HS-27A (cell line): ENCODE results near the gene UBE2V1.

Experiments
- DNase-seq: peaks from one replicate; pipeline ENCODE4 v3.0.0-alpha.2; 2012; ENCODE audit warnings: low read depth, missing footprints

Gene UBE2V1

GRCh38 chr20:50062006-50062838, 50.7 kb downstream of the UBE2V1 start:
- DNase-seq: no peak

GRCh38 chr20:50061151-50062005, 51.6 kb downstream of the UBE2V1 start:
- no peak for DNase-seq

- DNase-seq: no peak
These were observed 54.1 kb downstream of the UBE2V1 start for GRCh38 chr20:50058662-50059402.

- no peak for DNase-seq
These were observed 55.3 kb downstream of the UBE2V1 start for GRCh38 chr20:50057714-50058053.

GRCh38 chr20:50056951-50057713, 55.8 kb downstream of the UBE2V1 start:
- DNase-seq: no peak

- DNase-seq: no peak
These were observed 56.5 kb downstream of the UBE2V1 start for GRCh38 chr20:50056408-50056926.

- no peak for DNase-seq
These were observed 57.3 kb downstream of the UBE2V1 start for GRCh38 chr20:50055524-50056083.

- DNase-seq: no peak
These were observed 58.1 kb downstream of the UBE2V1 start for GRCh38 chr20:50054626-50055511.

- no peak for DNase-seq
These were observed 58.8 kb downstream of the UBE2V1 start for GRCh38 chr20:50054231-50054547.

GRCh38 chr20:50053362-50054230, 59.4 kb downstream of the UBE2V1 start:
- no peak for DNase-seq

GRCh38 chr20:50052550-50053361, 60.2 kb downstream of the UBE2V1 start:
- no peak for DNase-seq

- DNase-seq: no peak
These were observed 62.2 kb downstream of the UBE2V1 start for GRCh38 chr20:50050660-50051308.

GRCh38 chr20:50050214-50050613, 62.7 kb downstream of the UBE2V1 start:
- DNase-seq: no peak

GRCh38 chr20:50049442-50050026, 63.4 kb downstream of the UBE2V1 start:
- no peak for DNase-seq

GRCh38 chr20:50048420-50049166, 64.4 kb downstream of the UBE2V1 start:
- no peak for DNase-seq

- no peak for DNase-seq
These were observed 68.5 kb downstream of the UBE2V1 start for GRCh38 chr20:50044353-50044960.
